AG04450 (cell line): ENCODE results near the gene SLC38A9. TPM values are rescaled to one million over a fixed set of nuclear protein-coding genes. Genes with fewer than 3 reads are reported as not detected.
"Not testable (repeated sequence)": the region's sequence is repeated elsewhere in the genome, so short reads cannot be mapped to it uniquely, and the experiment has no call there.

Experiments used
- CTCF ChIA-PET: fragments of 300-600, 350-600 bp; formaldehyde crosslinking; extraction: SDS; loops from one replicate; lab custom pipeline; 2022; ENCODE audit warnings: antibody characterized with exemption, inconsistent platforms; lab: Charles Lee
- POLR2A ChIA-PET: fragments of 350-600 bp; formaldehyde crosslinking; extraction: SDS; loops from one replicate; lab custom pipeline; 2021; ENCODE audit warnings: antibody characterized with exemption, inconsistent platforms; lab: Yijun Ruan, JAX
- DNase-seq: peaks from one replicate; pipeline ENCODE4 v3.0.0-alpha.2; 2011; ENCODE audit warnings: low read depth, low spot score
- H3K27ac ChIP-seq: one replicate; pipeline ENCODE4 v1.5.1; 2012; ENCODE audit warnings: low read depth, low read length, control low read depth
- H3K27me3 ChIP-seq: one replicate; pipeline ENCODE4 v1.6.0; 2012; ENCODE audit warnings: low read length; ENCODE audit not compliant: control insufficient read depth, insufficient read depth
- H3K4me3 ChIP-seq: 2 replicates; pipeline ENCODE4 v1.5.1; 2011; ENCODE audit warnings: mild to moderate bottlenecking, low read depth, low read length, control low read depth
- H3K9me3 ChIP-seq: 2 replicates; pipeline ENCODE4 v1.5.1; 2012; ENCODE audit warnings: low read length; ENCODE audit not compliant: control insufficient read depth, insufficient read depth
- CTCF ChIP-seq: IDR thresholded peaks from 2 replicates; pipeline ENCODE4 v1.5.1; 2011; ENCODE audit warnings: low read depth, low read length, control low read depth, inconsistent platforms
- polyA plus RNA-seq: library from polyadenylated mRNA; depleted of rRNA; stranded (reverse); fragments of >200 nt; gene quantifications from 2 replicates; pipeline ENCODE4 v1.2.3, GENCODE V29; 2011

SLC38A9 gene
- polyA plus RNA-seq, 1 experiment, result 25.3 TPM

DNA sequence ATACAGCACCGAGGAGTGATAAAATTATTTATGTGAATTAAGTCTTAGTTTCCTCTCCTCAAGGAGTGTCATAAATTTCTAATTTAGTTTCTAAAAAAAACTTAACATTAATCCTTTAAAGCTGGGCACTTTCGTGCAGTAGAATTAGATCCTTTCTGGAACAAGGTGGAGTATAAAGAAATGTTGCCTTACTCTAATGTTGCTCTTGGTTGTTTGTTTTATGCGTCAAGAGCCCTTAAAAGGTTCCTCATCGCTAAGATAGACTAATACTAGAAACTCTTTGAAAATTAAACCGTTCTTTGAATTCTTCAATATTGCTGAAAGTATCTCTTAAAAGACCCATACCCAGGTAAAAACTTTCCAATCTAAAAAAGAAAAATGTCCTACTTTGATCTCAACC lies 93.8 kb downstream of the SLC38A9 start:
- no peak overlapping the region for H3K27ac ChIP-seq
- no peaks in the 10 kb centered on the region for H3K27me3 ChIP-seq
- ChIA-PET POLR2A (no interaction called here), CTCF (no interaction called here)
- no peak for TF ChIP-seq CTCF
- no peak overlapping the region for H3K4me3 ChIP-seq
- peaks cover 3% of the 10 kb centered on the region for H3K9me3 ChIP-seq
- DNase-seq, result no peak

DNA sequence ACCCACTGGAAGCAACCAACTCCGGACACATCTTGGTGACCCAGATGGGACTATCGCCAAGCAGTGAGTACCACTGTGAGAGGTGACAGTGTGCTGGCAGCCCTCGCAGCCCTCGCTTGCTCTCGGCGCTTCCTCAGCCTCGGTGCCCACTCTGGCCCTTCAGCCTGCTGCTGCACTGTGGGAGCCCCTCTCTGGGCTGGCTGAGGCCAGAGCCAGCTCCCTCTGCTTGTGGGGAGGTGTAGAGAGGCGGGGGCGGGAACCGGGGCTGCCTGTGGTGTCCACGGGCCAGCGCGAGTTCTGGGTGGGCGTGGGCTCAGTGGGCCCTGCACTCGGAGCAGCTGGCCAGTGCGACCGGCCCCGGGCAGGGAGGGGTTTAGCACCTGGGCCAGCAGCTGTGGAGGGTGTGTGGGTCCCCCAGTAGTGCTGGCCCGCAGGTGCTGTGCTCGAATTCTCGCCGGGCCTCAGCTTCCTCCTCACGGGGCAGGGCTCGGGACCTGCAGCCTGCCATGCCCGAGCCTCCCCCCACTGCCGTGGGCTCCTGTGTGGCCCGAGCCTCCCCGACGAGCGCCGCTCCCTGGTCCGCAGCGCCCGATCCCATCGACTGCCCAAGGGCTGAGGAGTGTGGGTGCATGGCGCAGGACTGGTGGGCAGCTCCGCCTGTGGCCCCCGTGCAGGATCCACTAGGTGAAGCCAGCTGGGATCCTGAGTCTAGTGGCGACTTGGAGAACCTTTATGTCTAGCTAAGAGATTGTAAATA lies 98.8 kb downstream of the SLC38A9 start:
- DNase-seq, result no peak
- Histone ChIP-seq H3K27me3 (no peaks in the 10 kb centered on the region), H3K9me3 (peaks cover 7% of the 10 kb centered on the region), H3K4me3 (no peak overlapping the region), H3K27ac (no peak overlapping the region)
- CTCF ChIA-PET, result no interaction called here
- POLR2A ChIA-PET, result no interaction called here
- no peak for TF ChIP-seq CTCF

GRCh38 chr5:55610542-55610941 lies 101.6 kb downstream of the SLC38A9 start:
- no peak overlapping the region for H3K4me3 ChIP-seq
- no peak overlapping the region for H3K27ac ChIP-seq
- ChIA-PET POLR2A (no interaction called here), CTCF (interaction anchor here (0.6 kb wide), 1 partner anchor 423 kb away, joined by 4 read pairs; no protein-coding TSS in a partner anchor)
- TF ChIP-seq CTCF, result no peak
- no peak for DNase-seq
- H3K27me3 ChIP-seq, result no peaks in the 10 kb centered on the region
- peaks cover 7% of the 10 kb centered on the region for H3K9me3 ChIP-seq

- TF ChIP-seq CTCF, result no peak
- H3K4me3 ChIP-seq, result no peak overlapping the region
- no peak overlapping the region for H3K27ac ChIP-seq
- no peak for DNase-seq
- ChIA-PET CTCF (interaction anchor here (1.1 kb wide), 1 partner anchor 82 kb away, joined by 4 read pairs; no protein-coding TSS in a partner anchor), POLR2A (no interaction called here)
- H3K9me3 ChIP-seq, result peaks cover 7% of the 10 kb centered on the region
- H3K27me3 ChIP-seq, result no peaks in the 10 kb centered on the region
These were observed 102.7 kb downstream of the SLC38A9 start for GRCh38 chr5:55609413-55609812.

- Histone ChIP-seq H3K4me3 (no peak overlapping the region), H3K27me3 (no peaks in the 10 kb centered on the region), H3K27ac (no peak overlapping the region), H3K9me3 (peaks cover 7% of the 10 kb centered on the region)
- ChIA-PET CTCF (interaction anchor here (1.1 kb wide), 1 partner anchor 83 kb away, joined by 4 read pairs; no protein-coding TSS in a partner anchor), POLR2A (no interaction called here)
- no peak for DNase-seq
- TF ChIP-seq CTCF, result no peak
These were observed 103.4 kb downstream of the SLC38A9 start for GRCh38 chr5:55608595-55609349.

DNA sequence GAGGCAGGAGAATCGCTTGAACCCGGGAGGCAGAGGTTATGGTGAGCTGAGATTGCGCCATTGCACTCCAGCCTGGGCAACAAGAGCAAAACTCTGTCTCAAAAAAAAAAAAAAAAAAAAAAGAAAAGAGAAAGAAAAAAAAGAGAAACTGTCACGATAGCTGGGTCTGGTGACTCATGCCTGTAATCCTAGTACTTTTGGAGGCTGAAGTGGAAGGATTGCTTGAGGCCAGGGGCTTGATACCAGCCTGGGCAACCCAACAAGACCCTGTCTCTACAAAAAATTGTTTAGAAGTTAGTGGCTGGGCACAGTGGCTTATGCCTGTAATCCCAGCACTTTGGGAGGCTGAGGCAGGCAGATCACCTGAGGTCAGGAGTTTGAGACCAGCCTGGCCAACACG lies 104.8 kb downstream of the SLC38A9 start:
- POLR2A ChIA-PET, result interaction anchor here (0.6 to 0.7 kb wide), 2 partner anchors 82 to 300 kb away, joined by 3 to 4 read pairs; no protein-coding TSS in a partner anchor
- H3K27me3 ChIP-seq, DNase-seq, H3K4me3 ChIP-seq, H3K27ac ChIP-seq, H3K9me3 ChIP-seq, CTCF ChIA-PET: not testable (repeated sequence)
